SK-N-MC (cell line): ENCODE results near the gene ATAD3A.
"Not testable (repeated sequence)": the region's sequence is repeated elsewhere in the genome, so short reads cannot be mapped to it uniquely, and the experiment has no call there.

Experiments used
- DNase-seq: peaks from one replicate; pipeline ENCODE4 v3.0.0-alpha.2; 2011; ENCODE audit warnings: low read depth, low spot score
- H3K27ac ChIP-seq: fragments of 200-600 bp; sonication (generic); 2 replicates; pipeline ENCODE4 v1.5.1; 2016; ENCODE audit warnings: mixed run types
- H3K36me3 ChIP-seq: fragments of 200-600 bp; sonication (generic); 2 replicates; pipeline ENCODE4 v1.6.1; 2017; ENCODE audit warnings: antibody characterized with exemption, low read length, mixed read lengths; ENCODE audit not compliant: insufficient read depth
- H3K4me3 ChIP-seq: fragments of 200-600 bp; sonication (generic); 2 replicates; pipeline ENCODE4 v1.5.1; 2016
- H3K9ac ChIP-seq: fragments of 200-600 bp; sonication (generic); 2 replicates; pipeline ENCODE4 v1.8.0; 2017; ENCODE audit warnings: mixed run types, mixed read lengths; ENCODE audit not compliant: insufficient read length
- H3K9me3 ChIP-seq: fragments of 200-600 bp; sonication (generic); 2 replicates; pipeline ENCODE4 v1.6.1; 2017; ENCODE audit warnings: low read depth, mild to moderate bottlenecking, antibody characterized with exemption, low read length, moderate library complexity, mixed read lengths
- EZH2 ChIP-seq: fragments of 200-600 bp; sonication (generic); IDR thresholded peaks from one replicate; pipeline ENCODE4 v1.6.1; 2017; ENCODE audit warnings: antibody characterized with exemption
- FOXP2 ChIP-seq: optimal IDR thresholded peaks from 2 replicates; pipeline ENCODE3; 2011; ENCODE audit warnings: mild to moderate bottlenecking, moderate library complexity; ENCODE audit not compliant: insufficient read depth; ENCODE audit errors: extremely low read length, control extremely low read depth
- POLR2AphosphoS5 ChIP-seq: IDR thresholded peaks from 2 replicates; pipeline ENCODE4 v1.6.1; 2012; ENCODE audit warnings: mild to moderate bottlenecking, low read depth, low read length, borderline replicate concordance

ATAD3A gene

DNA sequence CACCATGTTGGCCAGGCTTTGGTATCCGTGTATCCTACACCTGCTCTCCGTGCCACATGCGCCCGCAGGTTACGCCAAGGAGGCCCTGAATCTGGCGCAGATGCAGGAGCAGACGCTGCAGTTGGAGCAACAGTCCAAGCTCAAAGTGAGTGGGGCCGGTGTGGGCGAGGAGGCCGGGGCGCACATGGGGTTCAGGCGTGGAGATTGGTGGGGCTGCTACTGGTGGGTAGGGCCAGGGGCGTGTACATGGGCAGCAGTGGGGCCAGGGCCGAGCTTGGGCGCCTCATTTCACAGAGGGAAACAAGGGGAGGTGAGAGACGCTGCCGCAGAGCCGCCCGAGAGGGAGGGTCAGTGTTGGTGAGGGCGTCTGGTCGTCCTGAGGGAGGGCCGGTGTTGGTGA lies 34.8 kb upstream of the ATAD3A start:
- Histone ChIP-seq H3K4me3 (no peak overlapping the region), H3K36me3 (peaks cover 22% of the 10 kb centered on the region; the same call in 1 of the 2 replicates), H3K9me3 (no peaks in the 10 kb centered on the region), H3K27ac (no peak overlapping the region), H3K9ac (no peak overlapping the region)
- DNase-seq, result no peak
- TF ChIP-seq POLR2AphosphoS5, result no peak

DNA sequence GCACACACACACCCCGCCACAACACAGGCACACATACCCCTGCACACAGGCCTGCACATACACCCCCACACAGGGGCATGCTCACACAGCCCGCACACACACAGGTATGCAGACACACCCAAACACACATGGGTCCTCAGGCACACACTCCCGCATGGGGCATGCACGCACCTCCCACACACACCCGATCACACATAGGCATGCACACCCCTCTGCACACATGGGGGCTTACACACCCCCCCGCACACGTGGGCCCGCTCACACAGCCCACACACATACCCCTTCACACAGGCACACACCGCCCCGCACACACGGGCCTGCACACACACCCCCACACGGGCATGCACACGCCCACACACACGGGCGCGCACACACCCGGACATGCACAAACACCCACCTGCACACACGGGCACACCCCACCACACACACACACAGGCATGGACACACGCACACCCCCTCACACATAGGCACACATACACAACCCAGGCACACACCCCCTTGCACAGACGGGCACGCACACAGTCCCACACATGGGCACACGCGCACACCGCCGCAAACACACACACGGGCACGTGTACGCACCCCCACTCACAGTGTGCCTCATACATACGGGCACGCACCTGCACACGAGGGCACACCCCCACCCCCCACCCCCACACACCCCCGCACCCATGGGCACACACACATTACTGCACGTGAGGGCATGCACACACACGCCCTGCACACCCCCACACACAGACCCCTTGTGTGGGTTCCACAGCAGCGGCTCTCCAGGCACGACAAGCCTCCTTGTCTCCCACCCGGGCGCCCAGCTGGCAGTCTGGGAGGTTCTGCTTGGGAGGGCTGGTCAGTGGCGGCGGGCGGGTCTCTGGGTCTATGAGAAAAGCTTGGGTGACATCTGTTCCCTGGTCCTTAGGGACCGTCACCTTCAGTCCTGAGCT lies 32.1 kb upstream of the ATAD3A start:
- H3K36me3 ChIP-seq, result peaks cover 42% of the 10 kb centered on the region

DNA sequence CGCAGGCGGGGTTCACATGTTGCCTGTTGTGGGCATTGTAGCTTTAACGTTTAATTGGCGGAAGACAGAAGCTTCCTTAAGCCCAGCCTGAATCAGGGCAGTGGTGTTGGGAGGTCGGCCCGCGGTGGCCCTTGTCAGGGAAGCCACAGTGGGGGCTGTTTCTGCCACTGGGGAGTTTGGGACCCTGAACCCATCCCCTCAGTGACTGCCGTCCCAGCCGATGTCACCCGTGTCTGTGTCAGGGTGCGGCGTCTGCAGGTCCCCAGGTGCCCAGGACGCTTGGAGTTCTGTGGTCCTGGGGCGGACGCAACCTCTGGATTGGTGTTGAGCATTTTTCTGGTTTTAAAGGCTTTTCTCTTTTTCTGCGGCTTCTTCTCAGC lies 31.5 kb upstream of the ATAD3A start:
- peaks cover 42% of the 10 kb centered on the region for H3K36me3 ChIP-seq
- DNase-seq, H3K27ac ChIP-seq, H3K4me3 ChIP-seq, H3K9me3 ChIP-seq, H3K9ac ChIP-seq: not testable (repeated sequence)

More for the DNA sequence above, 32.1 kb upstream of the ATAD3A start:
- no peak overlapping the region for H3K9ac ChIP-seq
- DNase-seq, result no peak
- H3K9me3 ChIP-seq, result no peaks in the 10 kb centered on the region
- no peak for TF ChIP-seq EZH2
- no peak for TF ChIP-seq POLR2AphosphoS5
- TF ChIP-seq FOXP2, result no peak
- no peak overlapping the region for H3K27ac ChIP-seq
- no peak overlapping the region for H3K4me3 ChIP-seq

DNA sequence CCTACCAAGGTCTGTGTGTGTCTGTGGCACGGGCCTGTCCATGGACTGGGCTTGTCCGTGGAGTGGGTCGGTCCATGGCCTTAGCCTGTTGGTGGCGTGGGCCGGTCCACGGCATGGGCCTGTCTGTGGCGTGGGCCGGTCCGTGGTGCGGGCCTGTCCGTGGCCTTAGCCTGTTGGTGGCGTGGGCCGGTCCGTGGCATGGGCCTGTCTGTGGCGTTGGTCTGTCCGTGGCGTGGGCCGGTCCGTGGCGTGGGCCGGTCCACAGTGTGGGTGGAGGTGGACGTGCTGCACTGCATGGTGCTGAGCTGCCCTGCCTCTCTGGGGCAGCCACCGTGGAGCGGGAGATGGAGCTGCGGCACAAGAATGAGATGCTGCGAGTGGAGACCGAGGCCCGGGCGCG lies 30.2 kb upstream of the ATAD3A start:
- H3K9ac ChIP-seq, H3K9me3 ChIP-seq, H3K4me3 ChIP-seq, H3K27ac ChIP-seq, DNase-seq: not testable (repeated sequence)
- peaks cover 42% of the 10 kb centered on the region for H3K36me3 ChIP-seq

DNA sequence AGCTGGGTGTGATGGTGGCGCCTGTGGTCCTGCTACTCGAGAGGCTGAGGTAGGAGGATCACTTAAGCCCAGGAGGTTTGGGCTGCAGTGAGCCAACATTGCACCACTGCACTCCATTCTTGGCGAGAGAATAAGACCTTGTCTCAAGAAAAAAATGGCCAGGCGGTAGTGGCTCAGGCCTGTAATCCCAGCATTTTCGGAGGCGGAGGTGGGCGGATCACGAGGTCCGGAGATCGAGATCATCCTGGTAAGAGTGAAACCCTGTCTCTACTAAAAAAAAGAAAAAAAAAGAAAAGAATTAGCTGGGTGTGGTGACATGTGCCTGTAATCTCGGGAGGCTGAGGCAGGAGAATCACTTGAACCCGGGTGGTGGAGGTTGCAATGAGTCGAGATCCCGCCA lies 29.1 kb upstream of the ATAD3A start:
- TF ChIP-seq POLR2AphosphoS5, result no peak
- no peak for TF ChIP-seq EZH2
- no peak for TF ChIP-seq FOXP2

DNA sequence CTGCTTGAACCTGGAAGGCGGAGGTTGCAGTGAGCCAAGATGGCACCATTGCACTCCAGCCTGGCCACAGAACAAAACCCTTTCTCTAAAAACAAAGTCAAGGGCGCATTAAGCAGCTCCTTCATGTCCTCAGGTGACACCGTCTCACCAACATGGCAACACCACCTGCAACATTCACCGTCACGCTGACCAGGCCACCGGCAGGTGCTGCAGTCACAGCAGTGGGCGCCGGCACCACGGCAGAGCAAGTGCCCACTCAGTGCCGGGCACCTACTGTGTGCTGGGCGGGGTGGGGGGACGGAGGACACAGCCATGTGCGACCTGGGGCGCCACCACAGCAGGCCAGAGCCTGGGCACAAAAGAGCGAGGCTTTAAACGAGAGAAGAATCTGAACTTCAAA lies 28.2 kb upstream of the ATAD3A start:
- peaks cover 45% of the 10 kb centered on the region for H3K36me3 ChIP-seq
- H3K4me3 ChIP-seq, result no peak overlapping the region
- DNase-seq, result no peak
- no peak overlapping the region for H3K27ac ChIP-seq
- no peaks in the 10 kb centered on the region for H3K9me3 ChIP-seq
- no peak overlapping the region for H3K9ac ChIP-seq
- TF ChIP-seq FOXP2 (no peak), EZH2 (no peak), POLR2AphosphoS5 (no peak)

More for the DNA sequence above, 29.1 kb upstream of the ATAD3A start:
- DNase-seq, result no peak
- Histone ChIP-seq H3K9ac (no peak overlapping the region), H3K9me3 (no peaks in the 10 kb centered on the region), H3K27ac (no peak overlapping the region), H3K4me3 (no peak overlapping the region), H3K36me3 (peaks cover 44% of the 10 kb centered on the region)

DNA sequence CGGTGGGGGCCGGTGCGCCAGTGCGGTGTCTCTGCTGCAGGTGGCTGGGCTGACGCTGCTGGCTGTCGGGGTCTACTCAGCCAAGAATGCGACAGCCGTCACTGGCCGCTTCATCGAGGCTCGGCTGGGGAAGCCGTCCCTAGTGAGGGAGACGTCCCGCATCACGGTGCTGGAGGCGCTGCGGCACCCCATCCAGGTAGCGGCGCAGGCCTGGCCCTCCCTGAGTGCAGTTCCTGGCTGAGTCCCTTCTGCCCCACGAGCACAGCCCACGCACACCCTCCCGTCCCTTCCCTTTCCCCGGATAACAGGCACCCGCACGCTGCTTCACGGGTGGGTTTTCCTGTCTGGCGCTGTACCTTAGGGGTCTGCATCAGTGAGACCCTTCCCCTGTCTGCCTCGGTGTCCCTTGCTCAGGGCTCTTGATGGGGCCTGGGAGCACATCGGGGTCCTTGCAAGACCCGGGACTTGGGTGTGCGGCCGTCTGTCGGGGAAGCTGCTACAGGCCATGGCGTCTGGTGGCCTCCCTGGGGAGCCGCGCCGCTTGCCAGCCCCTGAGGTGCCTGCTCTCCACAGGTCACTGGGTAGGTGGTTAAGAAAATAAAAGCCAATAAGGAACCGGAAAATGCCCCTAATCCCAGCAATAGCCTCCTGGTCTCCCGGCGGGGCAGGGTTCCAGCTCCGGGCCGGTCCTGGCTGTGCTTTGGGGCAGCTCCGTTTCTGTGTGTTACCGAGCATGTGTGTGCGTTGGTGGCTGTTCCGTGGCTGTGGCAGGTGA lies 26.8 kb upstream of the ATAD3A start:
- H3K4me3 ChIP-seq, H3K27ac ChIP-seq, DNase-seq, H3K9ac ChIP-seq, H3K9me3 ChIP-seq: not testable (repeated sequence)
- H3K36me3 ChIP-seq, result peaks cover 49% of the 10 kb centered on the region

DNA sequence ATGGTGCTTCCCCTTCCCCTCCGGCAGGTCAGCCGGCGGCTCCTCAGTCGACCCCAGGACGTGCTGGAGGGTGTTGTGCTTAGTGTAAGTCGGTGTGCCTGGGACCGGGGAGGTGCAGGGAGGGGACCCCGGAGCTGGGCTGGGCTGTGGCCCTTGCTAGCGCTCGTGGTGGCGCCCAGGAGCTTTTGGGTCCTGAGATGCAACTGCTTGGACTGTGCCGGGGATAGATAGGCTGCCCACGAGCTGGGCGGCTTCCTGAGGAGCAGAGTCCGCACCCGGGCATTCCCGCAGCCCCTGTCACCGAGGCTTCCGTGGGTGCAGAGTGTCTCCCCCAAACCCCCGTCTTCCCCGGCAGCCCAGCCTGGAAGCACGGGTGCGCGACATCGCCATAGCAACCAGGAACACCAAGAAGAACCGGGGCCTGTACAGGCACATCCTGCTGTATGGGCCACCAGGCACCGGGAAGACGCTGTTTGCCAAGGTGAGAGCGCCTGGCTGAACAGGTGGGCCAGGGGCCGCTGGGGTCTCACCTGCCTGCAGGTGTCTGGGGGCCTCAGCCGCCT lies 26.1 kb upstream of the ATAD3A start:
- not testable (repeated sequence) for H3K9ac ChIP-seq, H3K4me3 ChIP-seq, DNase-seq, H3K27ac ChIP-seq, H3K9me3 ChIP-seq
- H3K36me3 ChIP-seq, result peaks cover 52% of the 10 kb centered on the region

DNA sequence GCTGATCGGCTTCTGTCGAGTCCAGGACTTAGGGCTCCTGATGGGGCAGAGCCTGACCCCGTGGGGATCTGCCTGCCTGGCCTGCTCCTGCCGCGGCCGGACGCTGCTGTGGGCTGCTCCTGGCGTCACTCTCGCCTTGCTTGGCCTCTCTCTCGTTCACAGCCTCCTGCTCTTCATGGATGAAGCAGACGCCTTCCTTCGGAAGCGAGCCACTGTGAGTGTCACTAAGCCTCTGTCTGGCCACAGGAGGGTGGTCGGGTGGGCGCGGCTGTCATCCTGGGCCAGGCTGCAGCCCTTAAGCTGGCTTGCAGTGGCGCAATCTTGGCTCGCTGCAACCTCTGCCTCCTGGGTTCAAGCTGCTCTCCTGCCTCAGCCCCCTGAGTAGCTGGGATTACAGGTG lies 24.3 kb upstream of the ATAD3A start:
- Histone ChIP-seq H3K9ac (no peak overlapping the region), H3K36me3 (peaks cover 65% of the 10 kb centered on the region), H3K9me3 (no peaks in the 10 kb centered on the region), H3K4me3 (no peak overlapping the region), H3K27ac (no peak overlapping the region)
- DNase-seq, result no peak
- no peak for TF ChIP-seq FOXP2
- no peak for TF ChIP-seq POLR2AphosphoS5
- TF ChIP-seq EZH2, result no peak
